Activated CD8-positive, alpha-beta T cell treated with anti-CD3 and anti-CD28 coated beads for 36 hours (primary cell): ENCODE measurements around the gene SHROOM3. TPM values are rescaled to one million over a fixed set of nuclear protein-coding genes. Genes with fewer than 3 reads are reported as not detected.

Experiments
- ATAC-seq: fragments of 200-7000 bp; cut with Tn5 transposase; one replicate; pipeline ENCODE4 v1.10.0; 2021; ENCODE audit warnings: mild to moderate bottlenecking, moderate library complexity
- CTCF ChIA-PET: fragments of 350-600 bp; sonication (Branson Sonifier 250); formaldehyde crosslinking; loops from one replicate; lab custom pipeline; 2021; ENCODE audit warnings: antibody characterized with exemption; lab: Charles Lee
- POLR2A ChIA-PET: fragments of 350-600 bp; sonication (Branson Sonifier 250); formaldehyde crosslinking; loops from one replicate; lab custom pipeline; 2021; ENCODE audit warnings: antibody characterized with exemption; lab: Charles Lee
- DNase-seq: peaks from one replicate; pipeline ENCODE4 v3.0.0-alpha.2; 2020
- H3K27ac Mint-ChIP-seq: one replicate; pipeline ENCODE4 v1.8.0; 2021; ENCODE audit warnings: mild to moderate bottlenecking, mixed read lengths
- H3K27me3 Mint-ChIP-seq: one replicate; pipeline ENCODE4 v1.8.0; 2021; ENCODE audit warnings: mixed read lengths
- H3K36me3 Mint-ChIP-seq: one replicate; pipeline ENCODE4 v1.8.0; 2021; ENCODE audit warnings: low read depth, mixed read lengths
- H3K4me1 Mint-ChIP-seq: one replicate; pipeline ENCODE4 v1.8.0; 2021; ENCODE audit warnings: low read depth, mixed read lengths
- H3K4me3 Mint-ChIP-seq: one replicate; pipeline ENCODE4 v1.8.0; 2021; ENCODE audit warnings: mild to moderate bottlenecking, moderate library complexity, mixed read lengths
- H3K9me3 Mint-ChIP-seq: one replicate; pipeline ENCODE4 v1.8.0; 2021; ENCODE audit warnings: mixed read lengths
- CTCF ChIP-seq: fragments of 200-600 bp; IDR thresholded peaks from one replicate; pipeline ENCODE4 v1.8.0; 2022; ENCODE audit warnings: antibody characterized with exemption, mild to moderate bottlenecking
- intact Hi-C: fragments of 100-400 bp; cut with micrococcal nuclease; formaldehyde crosslinking; loops from one replicate; pipeline ENCODE4 v1.10.0; 2022
- total RNA-seq, 2 experiments: library from RNA; stranded (reverse); gene quantifications; one replicate each; pipeline ENCODE4 v1.2.3, GENCODE V29; 2021

The SHROOM3 gene
- total RNA-seq, 2 experiments from 2014 or later = not detected

GRCh38 chr4:76692761-76693160, 257.7 kb downstream of the SHROOM3 start:
- CTCF ChIA-PET = no interaction called here
- peaks cover 76% of the 10 kb centered on the region for H3K27me3 Mint-ChIP-seq
- no peaks in the 10 kb centered on the region for H3K9me3 Mint-ChIP-seq
- H3K4me1 Mint-ChIP-seq = peaks cover 14% of the 10 kb centered on the region
- TF ChIP-seq CTCF = no peak
- DNase-seq = no peak
- no peaks in the 10 kb centered on the region for H3K36me3 Mint-ChIP-seq
- H3K27ac Mint-ChIP-seq = no peak overlapping the region
- no peak for ATAC-seq
- intact Hi-C loops = no loop called here
- H3K4me3 Mint-ChIP-seq = no peak overlapping the region
- POLR2A ChIA-PET = no interaction called here

GRCh38 chr4:76694056-76694455, 259.0 kb downstream of the SHROOM3 start:
- H3K27me3 Mint-ChIP-seq = peaks cover 64% of the 10 kb centered on the region
- no peak for TF ChIP-seq CTCF
- ATAC-seq (no peak), DNase-seq (no peak)
- POLR2A ChIA-PET = no interaction called here
- intact Hi-C loops = no loop called here
- H3K4me1 Mint-ChIP-seq = peaks cover 12% of the 10 kb centered on the region
- H3K27ac Mint-ChIP-seq = no peak overlapping the region
- H3K36me3 Mint-ChIP-seq = no peaks in the 10 kb centered on the region
- no peak overlapping the region for H3K4me3 Mint-ChIP-seq
- CTCF ChIA-PET = no interaction called here
- H3K9me3 Mint-ChIP-seq = no peaks in the 10 kb centered on the region

- ATAC-seq = no peak
- peaks cover 52% of the 10 kb centered on the region for H3K27me3 Mint-ChIP-seq
- H3K36me3 Mint-ChIP-seq = no peaks in the 10 kb centered on the region
These were observed 261.1 kb downstream of the SHROOM3 start for GRCh38 chr4:76696109-76696508.

GRCh38 chr4:76697129-76697803, 262.2 kb downstream of the SHROOM3 start:
- ChIA-PET CTCF (interaction anchor here (1.5 kb wide), 1 partner anchor 60 kb away, joined by 3 read pairs; no protein-coding TSS in a partner anchor), POLR2A (no interaction called here)
- H3K4me1 Mint-ChIP-seq = peaks cover 6% of the 10 kb centered on the region
- DNase-seq = no peak
- no peak for TF ChIP-seq CTCF
- no peaks in the 10 kb centered on the region for H3K9me3 Mint-ChIP-seq
- no peak overlapping the region for H3K4me3 Mint-ChIP-seq
- H3K36me3 Mint-ChIP-seq = no peaks in the 10 kb centered on the region
- H3K27me3 Mint-ChIP-seq = peaks cover 41% of the 10 kb centered on the region
- intact Hi-C loops = no loop called here
- no peak for ATAC-seq
- H3K27ac Mint-ChIP-seq = peak overlapping the region; percentile 55

More at GRCh38 chr4:76696109-76696508, 261.1 kb downstream of the SHROOM3 start:
- no peak for DNase-seq
- TF ChIP-seq CTCF = no peak
- CTCF ChIA-PET = no interaction called here
- Mint-ChIP-seq H3K27ac (no peak overlapping the region), H3K4me1 (peaks cover 6% of the 10 kb centered on the region), H3K4me3 (no peak overlapping the region), H3K9me3 (no peaks in the 10 kb centered on the region)
- POLR2A ChIA-PET = no interaction called here
- intact Hi-C loops = no loop called here

DNA sequence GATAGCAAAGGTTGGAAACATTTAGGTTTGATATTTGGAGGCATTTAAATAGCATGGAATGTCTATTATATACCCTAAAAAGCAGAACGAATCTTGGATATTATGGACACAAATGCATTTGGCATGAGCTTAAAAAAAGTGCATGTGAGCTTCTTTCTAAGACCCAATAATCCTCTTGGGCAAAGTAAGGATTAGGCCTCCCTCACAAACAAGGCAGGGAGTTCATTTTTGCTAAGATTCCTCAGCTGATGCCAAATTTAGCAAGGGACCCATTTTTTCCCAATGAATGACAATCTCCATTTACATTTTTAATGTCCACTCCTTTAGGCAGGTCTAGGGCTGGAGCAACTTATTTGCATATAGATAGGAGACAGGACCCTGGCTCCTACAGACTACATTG, 263.1 kb downstream of the SHROOM3 start:
- H3K9me3 Mint-ChIP-seq = no peaks in the 10 kb centered on the region
- ChIA-PET POLR2A (interaction anchor here (0.6 kb wide), 1 partner anchor 241 kb away, joined by 3 read pairs; no protein-coding TSS in a partner anchor), CTCF (interaction anchor here (1.5 kb wide), 1 partner anchor 59 kb away, joined by 3 read pairs; no protein-coding TSS in a partner anchor)
- ATAC-seq = no peak
- H3K4me3 Mint-ChIP-seq = no peak overlapping the region
- H3K27me3 Mint-ChIP-seq = peaks cover 33% of the 10 kb centered on the region
- no peaks in the 10 kb centered on the region for H3K36me3 Mint-ChIP-seq
- intact Hi-C loops = no loop called here
- TF ChIP-seq CTCF = no peak
- DNase-seq = no peak
- no peak overlapping the region for H3K27ac Mint-ChIP-seq
- peaks cover 6% of the 10 kb centered on the region for H3K4me1 Mint-ChIP-seq
